HepG2 (cell line): ENCODE data around the gene ZFHX3. TPM values are rescaled to one million over a fixed set of nuclear protein-coding genes. Genes with fewer than 3 reads are reported as not detected.

Source experiments
- ARID5B ChIP-seq: IDR thresholded peaks from 2 replicates; pipeline ENCODE4 v1.4.0; 2020; ENCODE audit warnings: mild to moderate bottlenecking, missing genetic modification reagents
- ATF3 ChIP-seq: sonication (generic); formaldehyde crosslinking; IDR thresholded peaks from 2 replicates; pipeline ENCODE4 v1.4.0; 2020; ENCODE audit warnings: missing genetic modification reagents
- FOXK1 ChIP-seq: sonication (generic); formaldehyde crosslinking; IDR thresholded peaks from 2 replicates; pipeline ENCODE4 v1.4.0; 2020; ENCODE audit warnings: low read depth, missing genetic modification reagents, borderline replicate concordance
- HIC2 ChIP-seq: sonication (generic); formaldehyde crosslinking; IDR thresholded peaks from 2 replicates; pipeline ENCODE4 v1.9.0; 2022; ENCODE audit warnings: low read depth, missing genetic modification reagents
- ISL2 ChIP-seq: sonication (generic); formaldehyde crosslinking; IDR thresholded peaks from 2 replicates; pipeline ENCODE4 v1.5.0; 2020; ENCODE audit warnings: missing genetic modification reagents
- KDM1A ChIP-seq: IDR thresholded peaks from 2 replicates; pipeline ENCODE4 v1.6.1; 2016; ENCODE audit warnings: missing compliant biosample characterization
- MBD4 ChIP-seq: IDR thresholded peaks from 2 replicates; pipeline ENCODE4 v1.6.1; 2012; ENCODE audit warnings: low read length, inconsistent platforms, borderline replicate concordance
- PHF5A ChIP-seq: IDR thresholded peaks from one replicate; pipeline ENCODE4 v1.6.1; 2018; ENCODE audit warnings: low read depth, missing genetic modification reagents; ENCODE audit not compliant: unreplicated experiment
- SMARCC2 ChIP-seq: fragments of 450-650 bp; IDR thresholded peaks from 2 replicates; pipeline ENCODE4 v1.6.1; 2017; ENCODE audit warnings: antibody characterized with exemption, mild to moderate bottlenecking
- SNAPC4 ChIP-seq: sonication (generic); formaldehyde crosslinking; IDR thresholded peaks from 2 replicates; pipeline ENCODE4 v1.4.0; 2020; ENCODE audit warnings: mild to moderate bottlenecking, missing genetic modification reagents
- THRA ChIP-seq: sonication (generic); formaldehyde crosslinking; IDR thresholded peaks from 2 replicates; pipeline ENCODE4 v1.4.0; 2020; ENCODE audit warnings: missing genetic modification reagents, borderline replicate concordance
- ZNF160 ChIP-seq: sonication (generic); formaldehyde crosslinking; IDR thresholded peaks from 2 replicates; pipeline ENCODE4 v1.8.0; 2022; ENCODE audit warnings: mild to moderate bottlenecking, inconsistent platforms, missing genetic modification reagents
- ZNF513 ChIP-seq: sonication (generic); formaldehyde crosslinking; conservative IDR thresholded peaks from 2 replicates; pipeline ENCODE4 v1.5.0; 2020; ENCODE audit warnings: missing genetic modification reagents
- polyA plus RNA-seq, 8 experiments: library from polyadenylated mRNA; depleted of rRNA in 3 of 8; stranded (reverse) in 7 of 8; unstranded in 1 of 8; fragments of >200 nt; fragmentation: Illumina TruSeq in 4 of 8; extraction: Trizol in 4 of 8; gene quantifications; 2 replicates each; pipeline versions ENCODE4 v1.2.1 to v1.2.3, GENCODE V29; 2011 to 2016; ENCODE audit warnings: low read depth in 4 of 8, missing spikeins in 1 of 8, mixed read lengths in 1 of 8; ENCODE audit not compliant: insufficient read depth in 1 of 8
- total RNA-seq, 5 experiments: library from RNA; depleted of rRNA; stranded (reverse); fragments of >200 nt; fragmentation: Illumina TruSeq; extraction: Trizol; gene quantifications; 2 replicates each; pipeline ENCODE4 v1.2.3, GENCODE V29; 2016; ENCODE audit warnings: low read depth in 1 of 5

The ZFHX3 gene
- total and polyA plus RNA-seq, 2 of the 13 experiments (the other 11 are each of a cell fraction or from before 2014, with no cell fraction given): 5.0 to 6.0 TPM

- TF ChIP-seq ZNF513 (CRISPR knock-in tag) (no peak), ARID5B (CRISPR knock-in tag) (peak; percentile 97), PHF5A (CRISPR knock-in tag) (peak; percentile 38), HIC2 (CRISPR knock-in tag) (peak; percentile 42; the same call in 1 of the 2 replicates), SMARCC2 (no peak), THRA (peak; percentile 69; the same call in 1 of the 2 replicates), SNAPC4 (CRISPR knock-in tag) (no peak), MBD4 (no peak), KDM1A (CRISPR knock-in tag) (no peak), FOXK1 (peak; percentile 97), ATF3 (CRISPR knock-in tag) (0 out of 2 replicates have a peak, but pooled peaks have one; percentile 65), ZNF160 (no peak), ISL2 (CRISPR knock-in tag) (peak; percentile 93)
These were observed 120.5 kb downstream of the ZFHX3 start (continued) for GRCh38 chr16:72927199-72928089.
